IPS-NIHi7 (cell line): ENCODE measurements around the gene FCN1.
"Not testable (repeated sequence)": the region's sequence is repeated elsewhere in the genome, so short reads cannot be mapped to it uniquely, and the experiment has no call there.

Experiments
- DNase-seq: peaks from one replicate; pipeline ENCODE4 v3.0.0; 2012; ENCODE audit warnings: mixed read lengths; ENCODE audit errors: extremely low spot score

The FCN1 gene

GRCh38 chr9:134917431-134918373 is at the start of gene FCN1:
TSS of gene FCN1 (minus strand) at chr9:134917912. CDS start at chr9:134917871, 41 bp downstream.
- no peak for DNase-seq

GRCh38 chr9:134966697-134967546 is 49.2 kb upstream of the FCN1 start:
- no peak for DNase-seq

GRCh38 chr9:134966270-134966669 is 48.6 kb upstream of the FCN1 start:
- no peak for DNase-seq

GRCh38 chr9:134965851-134966250 is 48.1 kb upstream of the FCN1 start:
- no peak for DNase-seq

- DNase-seq, result no peak
Observed at GRCh38 chr9:134965411-134965810, 47.7 kb upstream of the FCN1 start.

- DNase-seq, result no peak
Observed at GRCh38 chr9:134964271-134965055, 46.8 kb upstream of the FCN1 start.

GRCh38 chr9:134963546-134963945 is 45.8 kb upstream of the FCN1 start:
- DNase-seq, result no peak

DNA sequence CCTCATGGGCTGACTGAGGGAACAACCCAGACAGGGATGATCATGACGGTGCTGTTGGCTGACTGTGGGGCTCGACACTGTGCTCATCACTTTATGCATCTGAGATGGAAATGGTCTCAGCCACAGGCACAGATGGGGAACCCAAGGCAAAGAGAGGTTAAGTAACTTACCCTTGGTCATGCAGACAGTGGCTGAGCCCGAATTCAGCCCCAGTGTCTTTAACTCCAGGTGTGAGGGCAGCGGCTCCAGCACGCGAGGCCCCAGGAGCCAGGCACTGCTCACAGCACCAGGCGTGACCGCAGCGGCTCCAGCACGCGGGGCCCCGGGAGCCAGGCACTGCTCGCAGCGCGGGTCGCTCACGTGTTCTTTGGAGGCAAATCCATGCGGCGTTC is 45.3 kb upstream of the FCN1 start:
- no peak for DNase-seq

GRCh38 chr9:134962065-134962972 is 44.6 kb upstream of the FCN1 start:
- DNase-seq, result no peak

GRCh38 chr9:134961331-134962064 is 43.8 kb upstream of the FCN1 start:
- no peak for DNase-seq

- no peak for DNase-seq
Observed at GRCh38 chr9:134960701-134961181, 43.0 kb upstream of the FCN1 start.

GRCh38 chr9:134959971-134960310 is 42.2 kb upstream of the FCN1 start:
- DNase-seq, result no peak

DNA sequence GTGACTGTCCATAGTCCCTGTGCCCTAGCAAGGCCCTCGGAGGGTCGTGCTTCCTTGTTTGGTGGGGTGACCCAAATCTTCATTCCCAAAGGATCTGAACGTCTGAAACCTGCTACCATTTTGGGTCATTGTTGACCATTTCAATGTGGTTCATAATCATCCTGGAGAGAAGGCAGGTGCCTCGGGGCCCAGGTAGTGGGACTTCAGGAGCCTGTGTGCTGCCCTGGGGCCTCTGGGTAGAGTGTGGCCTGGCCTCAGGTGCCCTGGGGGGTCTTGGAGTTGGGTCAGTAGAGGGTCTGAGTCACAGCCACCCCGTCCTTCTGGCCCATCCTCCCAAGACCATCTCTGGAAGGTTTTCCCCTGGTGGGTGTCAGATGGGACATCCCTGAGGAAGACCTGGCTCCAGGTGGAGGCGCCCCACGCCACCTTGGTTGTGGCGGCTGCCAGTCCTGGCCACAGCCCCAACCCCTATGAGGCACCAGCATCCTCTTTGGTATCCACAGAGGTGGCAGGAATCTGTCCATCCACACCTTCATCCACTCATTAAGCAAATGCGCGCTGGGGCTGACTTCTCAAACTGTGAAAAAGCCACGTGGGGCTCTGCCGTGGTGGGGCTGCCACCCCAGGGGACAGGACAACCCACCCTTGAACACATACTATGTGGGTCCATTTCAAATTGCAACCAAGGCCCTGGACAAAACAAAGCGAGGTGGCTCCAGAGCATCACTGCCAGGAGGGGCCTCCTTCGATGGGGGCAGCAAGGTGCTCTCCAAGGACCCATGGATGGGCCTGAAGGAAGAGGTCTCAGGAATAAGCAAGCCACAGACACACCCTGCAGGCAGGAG is 41.6 kb upstream of the FCN1 start:
- DNase-seq, result no peak

DNA sequence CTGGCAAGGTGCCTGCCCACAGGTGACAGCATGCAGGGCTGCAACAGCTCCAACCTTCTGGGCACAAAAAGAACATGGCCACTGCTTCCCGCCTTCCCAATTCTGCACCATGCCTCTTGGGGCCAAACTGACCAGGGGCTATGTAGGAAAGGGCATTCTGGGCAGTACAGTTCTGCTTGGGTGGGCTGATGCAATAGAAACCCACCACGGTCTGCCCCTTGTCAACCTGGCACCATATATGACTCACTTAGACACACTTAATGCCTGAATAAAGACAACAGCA is 40.2 kb upstream of the FCN1 start:
- no peak for DNase-seq

DNA sequence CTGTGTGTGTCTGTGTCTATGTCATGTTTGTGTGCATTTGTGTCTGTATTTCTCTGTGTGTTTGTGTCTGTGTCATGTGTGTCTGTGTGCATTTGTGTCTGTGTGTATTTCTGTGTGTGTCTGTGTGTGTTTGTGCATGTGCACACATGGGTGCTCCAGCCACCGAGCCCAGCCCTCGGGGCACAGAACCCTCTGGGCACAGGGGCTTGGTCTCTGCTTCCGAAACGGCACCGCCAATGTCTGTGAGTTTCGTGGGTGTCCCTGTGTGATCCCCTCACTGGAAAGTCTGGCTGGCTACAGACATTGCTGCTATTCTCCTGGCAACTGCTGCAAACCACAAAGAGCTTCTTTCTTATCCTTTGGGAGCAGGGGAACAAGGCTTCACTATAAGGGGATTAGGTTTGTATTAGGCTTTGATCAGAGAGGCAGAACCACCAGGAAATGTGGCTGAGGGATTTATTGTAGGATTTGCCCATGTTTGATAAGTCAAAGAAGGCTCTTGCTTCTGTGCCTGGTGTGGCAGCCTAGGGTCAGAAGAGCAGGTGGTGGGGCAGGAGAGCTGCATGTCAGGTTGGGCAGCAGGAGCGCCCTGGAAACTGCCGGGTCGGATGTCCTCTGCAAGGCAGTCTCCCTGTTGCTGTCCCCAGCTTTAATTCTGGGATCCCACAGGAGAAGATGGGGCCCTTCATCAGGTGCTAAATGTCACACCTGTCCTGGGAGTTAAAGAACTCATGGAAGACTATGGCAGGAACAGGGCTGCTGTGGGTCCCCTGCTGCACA is 39.6 kb upstream of the FCN1 start:
- DNase-seq, result no peak

- DNase-seq, result not testable (repeated sequence)
Observed at GRCh38 chr9:134956387-134956786, 38.7 kb upstream of the FCN1 start.

- DNase-seq, result no peak
Observed at GRCh38 chr9:134955801-134956200, 38.1 kb upstream of the FCN1 start.

DNA sequence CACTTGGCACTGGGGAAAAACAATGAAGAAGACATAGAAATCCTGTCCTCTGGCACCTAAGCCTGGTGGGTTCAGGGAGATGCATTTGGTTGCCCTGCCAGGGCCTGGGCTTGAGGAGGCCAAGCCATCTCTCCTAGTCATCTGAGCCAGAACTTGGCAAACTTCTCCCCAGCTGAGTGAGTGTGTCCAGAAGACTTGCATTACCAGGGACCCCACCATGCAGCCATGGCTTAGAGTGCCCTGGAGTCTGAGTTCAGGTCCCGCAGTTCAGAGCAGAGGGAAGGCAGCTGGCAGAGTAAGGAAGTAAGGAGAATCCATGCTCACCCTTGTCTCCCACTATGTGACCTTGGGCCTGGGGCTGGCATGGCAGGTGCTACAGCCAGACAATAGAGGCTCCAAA is 37.4 kb upstream of the FCN1 start:
- DNase-seq, result no peak

- DNase-seq, result no peak
Observed at GRCh38 chr9:134951994-134952393, 34.3 kb upstream of the FCN1 start.
